ENCODE data around the gene GMEB1.
A peak's percentile ranks its signal among the peaks of the same experiment; 100 is the strongest.
"Not testable (repeated sequence)": the region's sequence is repeated elsewhere in the genome, so short reads cannot be mapped to it uniquely, and the experiment has no call there.

Gene GMEB1

DNA sequence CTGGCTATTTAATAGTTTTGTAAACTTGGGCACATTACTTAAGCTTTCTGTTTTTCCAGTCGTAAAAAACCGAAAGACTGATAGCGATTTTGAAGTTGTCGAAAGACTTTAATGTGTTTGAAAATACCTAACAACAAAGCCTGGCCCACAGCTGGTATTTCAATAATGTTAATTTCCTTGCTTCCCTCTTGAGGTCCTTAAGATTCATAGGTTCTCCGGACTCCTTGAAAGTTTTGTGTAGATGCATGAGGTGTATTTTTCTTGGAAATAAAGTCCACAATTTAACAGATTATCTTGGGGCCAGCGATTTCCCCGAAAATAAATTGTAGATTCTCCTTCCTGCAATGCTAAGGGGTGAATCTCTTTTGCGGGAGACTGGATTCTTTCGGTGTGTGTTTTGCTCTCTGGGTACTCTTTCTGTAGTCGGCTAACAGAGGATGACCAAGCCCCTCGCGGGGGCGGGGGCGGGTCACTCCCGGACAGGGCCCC is 67.4 kb downstream of the GMEB1 start:
- H3K9me3 ChIP-seq (ENCODE audit: control insufficient read depth, low read depth, low read length), result no peaks in the 10 kb centered on the region
- no peaks in the 10 kb centered on the region for H3K27me3 ChIP-seq (ENCODE audit: control insufficient read depth, insufficient read depth, low read length)
- peaks cover 26% of the 10 kb centered on the region for H3K36me3 ChIP-seq (ENCODE audit: control insufficient read depth, low read depth, low read length)
- H3K4me1 ChIP-seq (ENCODE audit: control insufficient read depth, low read depth, low read length), result peaks cover 13% of the 10 kb centered on the region
- peak overlapping the region; percentile 82 for H3K4me3 ChIP-seq (ENCODE audit: low read length)
- peak overlapping the region; percentile 57 for H3K27ac ChIP-seq (ENCODE audit: low read length)
- H3K9ac ChIP-seq (ENCODE audit: low read length), result peak overlapping the region; percentile 99

DNA sequence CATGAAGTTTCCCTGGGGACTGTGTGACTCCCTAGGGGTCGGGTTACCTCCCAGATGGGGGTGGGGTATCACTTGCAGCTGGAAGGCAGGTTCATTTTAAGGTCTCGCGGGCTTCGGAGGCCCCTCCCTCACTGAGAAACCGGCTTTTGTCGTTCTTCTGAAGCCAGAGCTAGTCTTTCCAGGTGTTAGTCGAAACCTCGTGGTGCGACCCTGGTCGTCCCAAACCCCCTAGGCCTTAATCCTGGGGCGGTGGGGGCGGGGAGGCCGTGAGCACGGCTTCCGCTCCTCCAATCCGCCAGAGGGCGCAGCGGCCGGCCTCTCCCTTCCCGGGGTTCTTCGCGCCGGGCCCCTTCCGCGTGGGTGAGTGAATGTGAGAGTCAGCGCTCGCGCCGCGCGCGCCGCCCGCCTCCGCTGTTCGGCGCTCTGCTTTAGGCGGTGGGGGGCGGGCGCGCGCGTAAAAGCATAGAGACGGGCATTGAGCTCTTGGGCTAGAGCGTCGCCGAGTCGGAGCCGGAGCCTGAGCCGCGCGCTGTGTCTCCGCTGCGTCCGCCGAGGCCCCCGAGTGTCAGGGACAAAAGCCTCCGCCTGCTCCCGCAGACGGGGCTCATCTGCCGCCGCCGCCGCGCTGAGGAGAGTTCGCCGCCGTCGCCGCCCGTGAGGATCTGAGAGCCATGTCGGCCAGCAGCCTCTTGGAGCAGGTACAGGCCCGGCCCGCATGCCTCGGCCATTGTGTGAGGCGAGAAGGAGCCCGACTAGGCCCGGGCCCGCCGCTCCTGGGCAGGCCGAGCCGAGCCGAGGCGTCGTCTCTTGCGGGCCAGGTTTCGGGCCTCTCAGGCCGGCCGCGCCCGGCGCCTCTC is 68.1 kb downstream of the GMEB1 start, which contains the start of gene YTHDF2:
Gene YTHDF2, plus strand, starts transcription at position 491 of the 857 bp plus-strand sequence. Its CDS starts 181 bp downstream, at position 672.
- no peaks in the 10 kb centered on the region for H3K27me3 ChIP-seq (ENCODE audit: control insufficient read depth, insufficient read depth, low read length)
- H3K4me3 ChIP-seq (ENCODE audit: low read length), result peak within 1 kb of the TSS; percentile 82
- H3K36me3 ChIP-seq (ENCODE audit: control insufficient read depth, low read depth, low read length), result peaks cover 33% of the 10 kb centered on the region
- peak within 1 kb of the TSS; percentile 99 for H3K9ac ChIP-seq (ENCODE audit: low read length)
- H3K4me1 ChIP-seq (ENCODE audit: control insufficient read depth, low read depth, low read length), result peaks cover 13% of the 10 kb centered on the region
- H3K9me3 ChIP-seq (ENCODE audit: control insufficient read depth, low read depth, low read length), result no peaks in the 10 kb centered on the region
- peak within 1 kb of the TSS; percentile 82 for H3K27ac ChIP-seq (ENCODE audit: low read length)

DNA sequence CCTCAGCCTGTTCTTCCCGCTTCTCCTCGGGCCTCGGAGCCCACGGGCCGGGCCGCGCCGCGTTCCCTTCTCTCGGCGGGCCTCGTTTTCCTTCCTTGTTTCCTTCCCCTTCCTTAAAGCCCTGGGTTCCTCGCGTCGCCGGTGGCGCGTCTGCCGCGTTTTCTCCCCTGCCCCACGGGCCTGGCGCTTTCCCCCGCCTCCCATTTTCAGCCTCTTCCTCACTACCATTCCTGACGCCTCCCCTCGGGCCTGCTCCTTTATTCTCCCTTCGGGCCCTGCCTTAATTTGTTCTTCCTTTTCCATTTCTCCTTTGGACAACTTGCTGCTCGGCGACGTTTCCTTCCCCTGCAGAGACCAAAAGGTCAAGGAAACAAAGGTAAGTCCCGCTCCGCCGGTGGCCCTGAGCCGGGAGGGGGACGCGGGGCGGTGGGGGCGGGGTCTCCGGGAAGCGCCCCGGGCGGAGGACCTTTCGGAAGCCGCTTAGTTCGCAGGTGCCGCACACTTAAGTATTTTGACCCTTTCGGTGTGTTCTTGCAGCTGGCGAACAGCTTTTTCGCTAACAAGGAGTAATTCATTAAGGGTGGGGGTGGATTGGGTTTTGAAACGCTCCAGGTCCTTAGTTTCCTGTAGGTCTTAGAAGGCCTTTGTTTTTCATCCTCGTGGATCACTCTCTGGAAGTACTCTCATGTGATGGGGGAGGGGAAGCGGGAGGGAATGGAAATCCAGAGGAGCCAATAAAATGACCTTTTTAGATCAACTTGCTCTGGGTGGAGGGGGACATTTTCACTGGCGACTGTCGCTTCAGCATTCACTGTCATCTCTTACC is 68.9 kb downstream of the GMEB1 start:
- Histone ChIP-seq H3K4me3 (ENCODE audit: low read length) (peak overlapping the region; percentile 82), H3K4me1 (ENCODE audit: control insufficient read depth, low read depth, low read length) (peaks cover 13% of the 10 kb centered on the region)

DNA sequence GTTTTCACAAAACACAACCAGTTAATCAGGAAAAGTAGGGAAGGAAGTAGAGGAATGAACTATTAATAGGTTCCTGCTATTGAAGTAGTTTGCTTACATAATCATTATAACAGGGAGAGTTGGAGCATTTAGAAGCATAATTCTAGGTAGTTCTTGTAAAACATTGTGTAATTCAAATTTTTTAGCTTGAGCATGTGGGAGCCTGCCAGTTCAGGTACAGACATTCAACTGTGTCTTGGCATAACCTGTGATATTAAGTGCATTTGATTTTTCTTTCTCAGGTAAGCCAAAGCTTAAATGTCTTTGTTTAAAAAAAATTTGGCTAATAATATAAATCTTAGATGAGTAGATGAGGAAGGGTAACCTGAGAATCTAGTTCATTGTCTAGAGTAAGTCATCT is 71.5 kb downstream of the GMEB1 start:
- Histone ChIP-seq H3K9ac (ENCODE audit: low read length) (no peak overlapping the region), H3K36me3 (ENCODE audit: control insufficient read depth, low read depth, low read length) (peaks cover 67% of the 10 kb centered on the region), H3K4me1 (ENCODE audit: control insufficient read depth, low read depth, low read length) (peaks cover 13% of the 10 kb centered on the region), H3K9me3 (ENCODE audit: control insufficient read depth, low read depth, low read length) (no peaks in the 10 kb centered on the region), H3K27ac (ENCODE audit: low read length) (no peak overlapping the region), H3K4me3 (ENCODE audit: low read length) (peak overlapping the region; percentile 82), H3K27me3 (ENCODE audit: control insufficient read depth, insufficient read depth, low read length) (no peaks in the 10 kb centered on the region)

More for the DNA sequence above, 68.9 kb downstream of the GMEB1 start:
- Histone ChIP-seq H3K9me3 (ENCODE audit: control insufficient read depth, low read depth, low read length) (no peaks in the 10 kb centered on the region), H3K9ac (ENCODE audit: low read length) (peak overlapping the region; percentile 99), H3K27ac (ENCODE audit: low read length) (peak overlapping the region; percentile 82), H3K27me3 (ENCODE audit: control insufficient read depth, insufficient read depth, low read length) (no peaks in the 10 kb centered on the region), H3K36me3 (ENCODE audit: control insufficient read depth, low read depth, low read length) (peaks cover 41% of the 10 kb centered on the region)

DNA sequence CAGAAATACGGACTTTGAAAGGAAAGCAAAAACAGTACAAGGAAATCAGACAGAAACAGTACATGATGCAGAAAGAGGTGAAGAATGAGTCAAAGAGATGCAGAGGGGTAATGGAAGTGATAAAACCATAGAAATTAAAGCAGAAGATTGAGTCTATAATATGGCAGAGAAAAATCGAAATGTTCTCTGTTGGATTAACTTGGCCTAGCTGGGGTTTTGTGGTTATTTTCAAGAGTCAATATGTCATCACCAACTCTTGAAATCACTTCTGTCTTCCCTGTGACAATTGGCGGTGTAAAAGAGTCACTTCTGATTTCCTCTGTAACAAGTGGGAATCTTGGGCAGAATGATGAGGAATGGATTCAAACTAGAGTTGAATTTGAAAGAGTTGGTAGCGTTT is 75.6 kb downstream of the GMEB1 start:
- H3K4me3 ChIP-seq (ENCODE audit: low read length), result peak overlapping the region; percentile 3
- H3K27me3 ChIP-seq (ENCODE audit: control insufficient read depth, insufficient read depth, low read length), result no peaks in the 10 kb centered on the region
- H3K27ac ChIP-seq (ENCODE audit: low read length), result no peak overlapping the region
- peaks cover 6% of the 10 kb centered on the region for H3K4me1 ChIP-seq (ENCODE audit: control insufficient read depth, low read depth, low read length)
- H3K9ac ChIP-seq (ENCODE audit: low read length), result no peak overlapping the region
- no peaks in the 10 kb centered on the region for H3K9me3 ChIP-seq (ENCODE audit: control insufficient read depth, low read depth, low read length)
- peaks cover 82% of the 10 kb centered on the region for H3K36me3 ChIP-seq (ENCODE audit: control insufficient read depth, low read depth, low read length)

DNA sequence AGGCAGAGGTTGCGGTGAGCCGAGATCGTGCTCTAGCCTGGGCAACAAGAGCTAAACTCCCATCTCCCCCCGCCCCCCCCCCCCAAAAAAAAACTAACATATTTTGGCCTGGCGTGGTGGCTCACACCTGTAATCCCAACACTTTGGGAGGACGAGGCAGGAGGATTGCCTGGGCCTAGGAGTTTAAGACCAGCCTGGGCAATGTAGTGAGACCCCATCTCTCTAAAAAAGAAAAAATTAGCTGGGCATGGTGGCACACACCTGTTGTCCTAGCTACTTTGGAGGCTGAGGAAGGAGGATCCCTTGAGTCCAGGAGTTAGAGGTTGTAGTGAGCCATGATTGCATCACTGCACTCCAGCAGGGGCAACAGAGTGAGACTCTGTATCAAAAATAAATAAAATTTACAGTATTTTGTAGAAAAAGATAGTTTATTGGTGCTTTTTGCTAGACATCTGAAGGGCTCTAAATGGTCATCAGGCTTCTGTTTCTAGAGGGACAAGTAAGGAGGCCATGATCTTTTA is 77.1 kb downstream of the GMEB1 start:
- Histone ChIP-seq H3K27ac (ENCODE audit: low read length) (no peak overlapping the region), H3K27me3 (ENCODE audit: control insufficient read depth, insufficient read depth, low read length) (no peaks in the 10 kb centered on the region), H3K9ac (ENCODE audit: low read length) (no peak overlapping the region), H3K4me3 (ENCODE audit: low read length) (no peak overlapping the region), H3K36me3 (ENCODE audit: control insufficient read depth, low read depth, low read length) (peaks cover 74% of the 10 kb centered on the region), H3K4me1 (ENCODE audit: control insufficient read depth, low read depth, low read length) (peaks cover 6% of the 10 kb centered on the region), H3K9me3 (ENCODE audit: control insufficient read depth, low read depth, low read length) (no peaks in the 10 kb centered on the region)

DNA sequence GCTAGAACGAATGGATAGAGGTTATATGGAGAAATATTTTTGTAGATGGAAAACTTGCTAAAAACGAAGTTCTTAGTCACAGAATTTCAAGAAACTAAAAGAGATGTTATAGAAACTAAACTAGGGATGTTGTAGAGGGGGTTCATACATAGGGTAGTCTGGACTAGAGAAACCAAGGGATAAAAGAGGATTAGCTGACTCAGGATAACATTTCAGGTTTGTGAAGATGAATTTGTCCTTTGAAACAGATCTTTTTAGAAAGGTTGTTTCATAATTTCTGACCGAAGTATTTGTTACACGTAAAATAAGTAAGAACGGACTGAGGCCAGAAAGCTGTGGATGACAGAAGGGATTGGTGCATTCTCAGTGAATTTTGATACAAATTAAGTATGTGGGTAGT is 81.7 kb downstream of the GMEB1 start:
- no peak overlapping the region for H3K9ac ChIP-seq (ENCODE audit: low read length)
- H3K36me3 ChIP-seq (ENCODE audit: control insufficient read depth, low read depth, low read length), result peaks cover 49% of the 10 kb centered on the region
- H3K27me3 ChIP-seq (ENCODE audit: control insufficient read depth, insufficient read depth, low read length), result no peaks in the 10 kb centered on the region
- H3K4me3 ChIP-seq (ENCODE audit: low read length), result no peak overlapping the region
- H3K4me1 ChIP-seq (ENCODE audit: control insufficient read depth, low read depth, low read length), result peaks cover 10% of the 10 kb centered on the region
- no peak overlapping the region for H3K27ac ChIP-seq (ENCODE audit: low read length)
- H3K9me3 ChIP-seq (ENCODE audit: control insufficient read depth, low read depth, low read length), result no peaks in the 10 kb centered on the region

DNA sequence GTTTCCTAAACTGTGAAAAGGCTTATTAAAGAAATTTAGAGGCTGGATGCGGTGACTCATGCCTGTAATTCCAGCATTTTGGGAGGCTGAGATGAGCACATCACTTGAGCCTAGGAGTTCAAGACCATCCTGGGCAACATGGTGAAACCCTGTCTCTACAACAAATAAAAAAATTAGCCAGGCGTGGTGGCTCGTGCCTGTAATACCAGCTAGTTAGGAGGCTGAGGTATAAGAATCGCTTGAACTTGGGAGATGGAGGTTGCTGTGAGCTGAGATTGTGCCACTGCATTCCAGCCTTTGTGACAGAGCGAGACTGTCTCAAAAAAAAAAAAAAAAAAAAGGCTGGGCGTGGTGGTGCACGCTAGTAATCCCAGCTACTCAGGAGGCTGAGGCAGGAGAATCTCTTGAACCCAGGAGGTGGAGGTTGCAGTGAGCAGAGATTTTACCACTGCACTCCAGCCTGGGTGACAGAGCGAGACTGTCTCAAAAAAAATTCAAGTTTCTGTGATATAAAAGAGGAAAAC is 82.2 kb downstream of the GMEB1 start:
- peaks cover 51% of the 10 kb centered on the region for H3K36me3 ChIP-seq (ENCODE audit: control insufficient read depth, low read depth, low read length)
- not testable (repeated sequence) for H3K27ac ChIP-seq (ENCODE audit: low read length)

DNA sequence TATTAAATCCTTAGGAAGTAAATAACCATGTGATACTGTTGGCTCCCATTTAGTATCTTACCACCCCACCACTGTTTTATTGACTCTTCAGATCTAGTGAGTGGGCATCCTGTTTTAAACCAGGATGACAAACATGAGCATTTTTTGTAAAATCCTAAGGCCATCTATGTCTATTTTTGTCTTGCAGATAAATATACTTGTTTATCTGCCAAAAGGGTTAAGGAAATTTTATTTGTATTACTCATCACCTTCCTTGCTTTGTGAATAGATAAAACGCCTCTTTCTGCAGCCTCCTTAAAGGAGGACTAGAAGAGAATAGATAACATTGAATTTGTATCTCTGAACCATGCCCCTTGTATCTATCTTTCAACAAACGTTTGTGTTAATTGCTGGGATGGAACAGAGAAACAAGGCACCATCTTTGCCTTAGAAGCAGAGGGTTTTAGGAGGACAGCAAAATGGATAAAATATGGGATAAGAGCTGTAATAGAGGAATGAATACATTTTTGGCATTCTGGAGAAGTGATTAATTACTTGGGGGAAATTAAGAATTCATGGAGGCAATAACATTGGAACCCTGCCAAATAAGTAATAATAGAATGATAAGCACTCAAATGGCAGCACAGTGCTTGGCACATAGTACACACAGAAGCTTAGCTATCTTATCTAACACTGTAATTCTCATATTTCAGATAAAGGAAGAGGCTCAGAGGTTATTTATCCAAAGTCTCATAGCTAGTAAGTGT is 82.9 kb downstream of the GMEB1 start:
- Histone ChIP-seq H3K36me3 (ENCODE audit: control insufficient read depth, low read depth, low read length) (peaks cover 49% of the 10 kb centered on the region), H3K4me3 (ENCODE audit: low read length) (no peak overlapping the region), H3K27ac (ENCODE audit: low read length) (no peak overlapping the region), H3K9ac (ENCODE audit: low read length) (no peak overlapping the region), H3K27me3 (ENCODE audit: control insufficient read depth, insufficient read depth, low read length) (no peaks in the 10 kb centered on the region), H3K4me1 (ENCODE audit: control insufficient read depth, low read depth, low read length) (peaks cover 17% of the 10 kb centered on the region), H3K9me3 (ENCODE audit: control insufficient read depth, low read depth, low read length) (no peaks in the 10 kb centered on the region)

More for the DNA sequence above, 82.2 kb downstream of the GMEB1 start:
- not testable (repeated sequence) for H3K9me3 ChIP-seq (ENCODE audit: control insufficient read depth, low read depth, low read length); H3K27me3 ChIP-seq (ENCODE audit: control insufficient read depth, insufficient read depth, low read length); H3K4me3 ChIP-seq (ENCODE audit: low read length); H3K9ac ChIP-seq (ENCODE audit: low read length)
- peaks cover 13% of the 10 kb centered on the region for H3K4me1 ChIP-seq (ENCODE audit: control insufficient read depth, low read depth, low read length)

DNA sequence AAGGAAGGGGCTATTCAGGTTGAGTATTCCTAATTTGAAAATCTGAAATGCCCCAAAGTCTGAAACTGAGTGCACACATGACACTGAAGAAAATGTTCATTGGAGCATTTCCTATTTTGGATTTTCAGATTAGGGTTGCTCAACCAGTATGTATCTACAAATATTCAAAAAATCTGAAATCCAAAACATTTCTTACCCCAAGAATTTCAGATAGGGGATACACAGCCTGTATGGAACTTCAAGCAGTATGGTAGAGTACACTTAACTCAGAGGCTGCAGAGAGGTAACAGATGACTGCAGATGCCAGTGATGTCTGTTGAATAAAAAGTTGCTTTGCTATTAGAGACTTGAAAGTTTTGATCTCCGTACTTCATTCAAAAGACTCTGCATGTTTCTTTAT is 87.1 kb downstream of the GMEB1 start:
- no peak overlapping the region for H3K4me3 ChIP-seq (ENCODE audit: low read length)
- no peak overlapping the region for H3K27ac ChIP-seq (ENCODE audit: low read length)
- peaks cover 57% of the 10 kb centered on the region for H3K36me3 ChIP-seq (ENCODE audit: control insufficient read depth, low read depth, low read length)
- peaks cover 18% of the 10 kb centered on the region for H3K4me1 ChIP-seq (ENCODE audit: control insufficient read depth, low read depth, low read length)
- H3K9me3 ChIP-seq (ENCODE audit: control insufficient read depth, low read depth, low read length), result no peaks in the 10 kb centered on the region
- no peak overlapping the region for H3K9ac ChIP-seq (ENCODE audit: low read length)
- H3K27me3 ChIP-seq (ENCODE audit: control insufficient read depth, insufficient read depth, low read length), result no peaks in the 10 kb centered on the region
